ENCODE measurements around the gene ADCY1. TPM values are rescaled to one million over a fixed set of nuclear protein-coding genes. Genes with fewer than 3 reads are reported as not detected.

The ADCY1 gene
- total and polyA plus RNA-seq, 2 donors = 0.27 to 0.38 TPM

- 85% methylated on average over 9 of the region's 9 CpGs for WGBS
- H3K27me3 ChIP-seq (ENCODE audit: control insufficient read depth in 2 of 2, insufficient read depth in 1 of 2, low read length in 1 of 2) = no peaks in the 10 kb centered on the region
- H3K27ac ChIP-seq (ENCODE audit: low read depth in 1 of 2, low read length in 1 of 2) = no peak overlapping the region
- H3K9me3 ChIP-seq (ENCODE audit: control insufficient read depth in 2 of 2, insufficient read depth in 1 of 2, low read length in 1 of 2) = no peaks in the 10 kb centered on the region
- DNase-seq (ENCODE audit: low read depth in 6 of 9, low spot score in 9 of 9) = no peak
- no peaks in the 10 kb centered on the region for H3K36me3 ChIP-seq (ENCODE audit: control insufficient read depth in 2 of 2, insufficient read depth in 2 of 2, low read length in 1 of 2)
- peaks cover 0 to 3% of the 10 kb centered on the region in 2 donors for H3K4me1 ChIP-seq (ENCODE audit: control insufficient read depth in 2 of 2, insufficient read depth in 2 of 2, low read length in 2 of 2)
- H3K4me3 ChIP-seq (ENCODE audit: low read length in 2 of 2) = no peak overlapping the region
These were observed 9.2 kb upstream of the ADCY1 start for GRCh38 chr7:45564886-45565455.

- DNase-seq (ENCODE audit: low read depth in 6 of 9, low spot score in 9 of 9) = no peak
- Histone ChIP-seq H3K4me3 (ENCODE audit: low read length in 2 of 2) (no peak overlapping the region), H3K36me3 (ENCODE audit: control insufficient read depth in 2 of 2, insufficient read depth in 2 of 2, low read length in 1 of 2) (no peaks in the 10 kb centered on the region), H3K9me3 (ENCODE audit: control insufficient read depth in 2 of 2, insufficient read depth in 1 of 2, low read length in 1 of 2) (no peaks in the 10 kb centered on the region), H3K4me1 (ENCODE audit: control insufficient read depth in 2 of 2, insufficient read depth in 2 of 2, low read length in 2 of 2) (peaks cover 0 to 3% of the 10 kb centered on the region in 2 donors), H3K27me3 (ENCODE audit: control insufficient read depth in 2 of 2, insufficient read depth in 1 of 2, low read length in 1 of 2) (peaks cover 0 to 5% of the 10 kb centered on the region in 2 donors), H3K27ac (ENCODE audit: low read depth in 1 of 2, low read length in 1 of 2) (no peak overlapping the region)
- WGBS = 91% methylated on average over 5 of the region's 5 CpGs
These were observed 7.8 kb upstream of the ADCY1 start for GRCh38 chr7:45566386-45566785.

- 97% methylated on average over 4 of the region's 4 CpGs for WGBS
- no peak for DNase-seq (ENCODE audit: low read depth in 6 of 9, low spot score in 9 of 9)
- H3K4me3 ChIP-seq (ENCODE audit: low read length in 2 of 2) = no peak overlapping the region
- H3K36me3 ChIP-seq (ENCODE audit: control insufficient read depth in 2 of 2, insufficient read depth in 2 of 2, low read length in 1 of 2) = no peaks in the 10 kb centered on the region
- peaks cover 0 to 3% of the 10 kb centered on the region in 2 donors for H3K4me1 ChIP-seq (ENCODE audit: control insufficient read depth in 2 of 2, insufficient read depth in 2 of 2, low read length in 2 of 2)
- no peak overlapping the region for H3K27ac ChIP-seq (ENCODE audit: low read depth in 1 of 2, low read length in 1 of 2)
- H3K9me3 ChIP-seq (ENCODE audit: control insufficient read depth in 2 of 2, insufficient read depth in 1 of 2, low read length in 1 of 2) = no peaks in the 10 kb centered on the region
- H3K27me3 ChIP-seq (ENCODE audit: control insufficient read depth in 2 of 2, insufficient read depth in 1 of 2, low read length in 1 of 2) = peaks cover 0 to 8% of the 10 kb centered on the region in 2 donors
These were observed 7.2 kb upstream of the ADCY1 start for GRCh38 chr7:45566961-45567360.

GRCh38 chr7:45567713-45568112 lies 6.5 kb upstream of the ADCY1 start:
- Histone ChIP-seq H3K4me3 (ENCODE audit: low read length in 2 of 2) (no peak overlapping the region), H3K9me3 (ENCODE audit: control insufficient read depth in 2 of 2, insufficient read depth in 1 of 2, low read length in 1 of 2) (no peaks in the 10 kb centered on the region), H3K27me3 (ENCODE audit: control insufficient read depth in 2 of 2, insufficient read depth in 1 of 2, low read length in 1 of 2) (peaks cover 4 to 14% of the 10 kb centered on the region in 2 donors), H3K4me1 (ENCODE audit: control insufficient read depth in 2 of 2, insufficient read depth in 2 of 2, low read length in 2 of 2) (peaks cover 0 to 3% of the 10 kb centered on the region in 2 donors), H3K36me3 (ENCODE audit: control insufficient read depth in 2 of 2, insufficient read depth in 2 of 2, low read length in 1 of 2) (no peaks in the 10 kb centered on the region), H3K27ac (ENCODE audit: low read depth in 1 of 2, low read length in 1 of 2) (no peak overlapping the region)
- no peak for DNase-seq (ENCODE audit: low read depth in 6 of 9, low spot score in 9 of 9)
- 97% methylated on average over 1 of the region's 1 CpG for WGBS

- no peak overlapping the region for H3K27ac ChIP-seq (ENCODE audit: low read depth in 1 of 2, low read length in 1 of 2)
- H3K4me1 ChIP-seq (ENCODE audit: control insufficient read depth in 2 of 2, insufficient read depth in 2 of 2, low read length in 2 of 2) = peaks cover 0 to 3% of the 10 kb centered on the region in 2 donors
- WGBS = 85% methylated on average over 10 of the region's 10 CpGs
- no peaks in the 10 kb centered on the region for H3K9me3 ChIP-seq (ENCODE audit: control insufficient read depth in 2 of 2, insufficient read depth in 1 of 2, low read length in 1 of 2)
- no peak for DNase-seq (ENCODE audit: low read depth in 6 of 9, low spot score in 9 of 9)
- H3K27me3 ChIP-seq (ENCODE audit: control insufficient read depth in 2 of 2, insufficient read depth in 1 of 2, low read length in 1 of 2) = peaks cover 14 to 24% of the 10 kb centered on the region in 2 donors
- no peaks in the 10 kb centered on the region for H3K36me3 ChIP-seq (ENCODE audit: control insufficient read depth in 2 of 2, insufficient read depth in 2 of 2, low read length in 1 of 2)
- H3K4me3 ChIP-seq (ENCODE audit: low read length in 2 of 2) = no peak overlapping the region
These were observed 5.5 kb upstream of the ADCY1 start for GRCh38 chr7:45568536-45569289.

- peaks cover 18 to 28% of the 10 kb centered on the region in 2 donors for H3K27me3 ChIP-seq (ENCODE audit: control insufficient read depth in 2 of 2, insufficient read depth in 1 of 2, low read length in 1 of 2)
- WGBS = 97% methylated on average over 1 of the region's 1 CpG
- no peaks in the 10 kb centered on the region for H3K9me3 ChIP-seq (ENCODE audit: control insufficient read depth in 2 of 2, insufficient read depth in 1 of 2, low read length in 1 of 2)
- H3K27ac ChIP-seq (ENCODE audit: low read depth in 1 of 2, low read length in 1 of 2) = no peak overlapping the region
- DNase-seq (ENCODE audit: low read depth in 6 of 9, low spot score in 9 of 9) = no peak
- H3K36me3 ChIP-seq (ENCODE audit: control insufficient read depth in 2 of 2, insufficient read depth in 2 of 2, low read length in 1 of 2) = no peaks in the 10 kb centered on the region
- no peak overlapping the region for H3K4me3 ChIP-seq (ENCODE audit: low read length in 2 of 2)
- H3K4me1 ChIP-seq (ENCODE audit: control insufficient read depth in 2 of 2, insufficient read depth in 2 of 2, low read length in 2 of 2) = peaks cover 0 to 3% of the 10 kb centered on the region in 2 donors
These were observed 4.9 kb upstream of the ADCY1 start for GRCh38 chr7:45569290-45569685.

- Histone ChIP-seq H3K27me3 (ENCODE audit: control insufficient read depth in 2 of 2, insufficient read depth in 1 of 2, low read length in 1 of 2) (peaks cover 32 to 41% of the 10 kb centered on the region in 2 donors), H3K4me3 (ENCODE audit: low read length in 2 of 2) (no peak overlapping the region), H3K9me3 (ENCODE audit: control insufficient read depth in 2 of 2, insufficient read depth in 1 of 2, low read length in 1 of 2) (no peaks in the 10 kb centered on the region), H3K27ac (ENCODE audit: low read depth in 1 of 2, low read length in 1 of 2) (no peak overlapping the region), H3K4me1 (ENCODE audit: control insufficient read depth in 2 of 2, insufficient read depth in 2 of 2, low read length in 2 of 2) (no peaks in the 10 kb centered on the region), H3K36me3 (ENCODE audit: control insufficient read depth in 2 of 2, insufficient read depth in 2 of 2, low read length in 1 of 2) (no peaks in the 10 kb centered on the region)
- DNase-seq (ENCODE audit: low read depth in 6 of 9, low spot score in 9 of 9) = no peak
- WGBS = 96% methylated on average over 9 of the region's 9 CpGs
These were observed 3.4 kb upstream of the ADCY1 start for GRCh38 chr7:45570797-45571196.

- Histone ChIP-seq H3K9me3 (ENCODE audit: control insufficient read depth in 2 of 2, insufficient read depth in 1 of 2, low read length in 1 of 2) (no peaks in the 10 kb centered on the region), H3K4me3 (ENCODE audit: low read length in 2 of 2) (no peak overlapping the region), H3K27ac (ENCODE audit: low read depth in 1 of 2, low read length in 1 of 2) (no peak overlapping the region), H3K27me3 (ENCODE audit: control insufficient read depth in 2 of 2, insufficient read depth in 1 of 2, low read length in 1 of 2) (peaks cover 42 to 65% of the 10 kb centered on the region in 2 donors), H3K36me3 (ENCODE audit: control insufficient read depth in 2 of 2, insufficient read depth in 2 of 2, low read length in 1 of 2) (no peaks in the 10 kb centered on the region), H3K4me1 (ENCODE audit: control insufficient read depth in 2 of 2, insufficient read depth in 2 of 2, low read length in 2 of 2) (no peaks in the 10 kb centered on the region)
- WGBS = 48% methylated on average over 11 of the region's 11 CpGs
- no peak for DNase-seq (ENCODE audit: low read depth in 6 of 9, low spot score in 9 of 9)
These were observed 964 bp upstream of the ADCY1 start for GRCh38 chr7:45573204-45573603.

GRCh38 chr7:45574416-45574668 lies 174 bp downstream of the ADCY1 start:
- Histone ChIP-seq H3K27me3 (ENCODE audit: control insufficient read depth in 2 of 2, insufficient read depth in 1 of 2, low read length in 1 of 2) (peaks cover 42 to 69% of the 10 kb centered on the region in 2 donors), H3K4me1 (ENCODE audit: control insufficient read depth in 2 of 2, insufficient read depth in 2 of 2, low read length in 2 of 2) (no peaks in the 10 kb centered on the region), H3K4me3 (ENCODE audit: low read length in 2 of 2) (peak overlapping the region in 1 of 2 donors; percentile 37), H3K9me3 (ENCODE audit: control insufficient read depth in 2 of 2, insufficient read depth in 1 of 2, low read length in 1 of 2) (no peaks in the 10 kb centered on the region), H3K27ac (ENCODE audit: low read depth in 1 of 2, low read length in 1 of 2) (no peak overlapping the region), H3K36me3 (ENCODE audit: control insufficient read depth in 2 of 2, insufficient read depth in 2 of 2, low read length in 1 of 2) (no peaks in the 10 kb centered on the region)
- under 1% methylated on average over 53 of the region's 60 CpGs for WGBS
- DNase-seq (ENCODE audit: low read depth in 6 of 9, low spot score in 9 of 9) = no peak
